ENCODE results near the gene GYS2.

Gene GYS2

GRCh38 chr12:21499765-21500164, 104.9 kb downstream of the GYS2 start:
- Histone ChIP-seq H3K4me3 (ENCODE audit: low read length, poor library complexity, severe bottlenecking) (peak overlapping the region; percentile 91), H3K36me3 (ENCODE audit: insufficient read depth, low read length) (peaks cover 8% of the 10 kb centered on the region; the same call in 1 of the 2 replicates), H3K9ac (ENCODE audit: low read depth, low read length, poor library complexity, severe bottlenecking) (peak overlapping the region; percentile 68), H2AFZ (ENCODE audit: low read length) (no peak overlapping the region), H3K9me3 (ENCODE audit: insufficient read depth, low read depth, low read length) (no peaks in the 10 kb centered on the region), H3K9me2 (replicated peaks; ENCODE audit: low read depth, low read length) (no peaks in the 10 kb centered on the region), H3K79me2 (ENCODE audit: insufficient read depth, low read length) (peaks cover 61% of the 10 kb centered on the region), H3K4me2 (ENCODE audit: low read depth, low read length, poor library complexity, severe bottlenecking) (peak overlapping the region; percentile 77), H3K4me1 (ENCODE audit: insufficient read depth, low read length, poor library complexity, severe bottlenecking) (peaks cover 47% of the 10 kb centered on the region), H4K20me1 (ENCODE audit: insufficient read depth, low read length, poor library complexity, severe bottlenecking) (peaks cover 35% of the 10 kb centered on the region), H3F3A (ENCODE audit: low read depth) (no peaks in the 10 kb centered on the region), H3K27me3 (ENCODE audit: insufficient read depth, low read length, poor library complexity, severe bottlenecking) (no peaks in the 10 kb centered on the region)
- TF ChIP-seq CTCF (conservative IDR thresholded peaks at IDR 0.05; ENCODE audit: low read length) (no peak), EZH2phosphoT487 (IDR thresholded peaks at IDR 0.05; ENCODE audit: borderline replicate concordance) (no peak)
